ENCODE data around the gene TAF1B. TPM values are rescaled to one million over a fixed set of nuclear protein-coding genes. Genes with fewer than 3 reads are reported as not detected.

The TAF1B gene
- total RNA-seq, 2 donors from 2014 or later = 4.0 to 6.1 TPM

GRCh38 chr2:9807056-9807455, 36.2 kb upstream of the TAF1B start:
- Histone ChIP-seq H3K9me3 (no peaks in the 10 kb centered on the region), H3K36me3 (no peaks in the 10 kb centered on the region), H3K27ac (no peak overlapping the region), H3K4me3 (no peak overlapping the region), H3K27me3 (no peaks in the 10 kb centered on the region), H3K4me1 (peaks cover 0 to 13% of the 10 kb centered on the region in 2 donors)
- no peak for DNase-seq (ENCODE audit: low spot score)
- TF ChIP-seq, protein P1, sequence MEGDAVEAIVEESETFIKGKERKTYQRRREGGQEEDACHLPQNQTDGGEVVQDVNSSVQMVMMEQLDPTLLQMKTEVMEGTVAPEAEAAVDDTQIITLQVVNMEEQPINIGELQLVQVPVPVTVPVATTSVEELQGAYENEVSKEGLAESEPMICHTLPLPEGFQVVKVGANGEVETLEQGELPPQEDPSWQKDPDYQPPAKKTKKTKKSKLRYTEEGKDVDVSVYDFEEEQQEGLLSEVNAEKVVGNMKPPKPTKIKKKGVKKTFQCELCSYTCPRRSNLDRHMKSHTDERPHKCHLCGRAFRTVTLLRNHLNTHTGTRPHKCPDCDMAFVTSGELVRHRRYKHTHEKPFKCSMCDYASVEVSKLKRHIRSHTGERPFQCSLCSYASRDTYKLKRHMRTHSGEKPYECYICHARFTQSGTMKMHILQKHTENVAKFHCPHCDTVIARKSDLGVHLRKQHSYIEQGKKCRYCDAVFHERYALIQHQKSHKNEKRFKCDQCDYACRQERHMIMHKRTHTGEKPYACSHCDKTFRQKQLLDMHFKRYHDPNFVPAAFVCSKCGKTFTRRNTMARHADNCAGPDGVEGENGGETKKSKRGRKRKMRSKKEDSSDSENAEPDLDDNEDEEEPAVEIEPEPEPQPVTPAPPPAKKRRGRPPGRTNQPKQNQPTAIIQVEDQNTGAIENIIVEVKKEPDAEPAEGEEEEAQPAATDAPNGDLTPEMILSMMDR (IDR thresholded peaks at IDR 0.05) = no peak

DNA sequence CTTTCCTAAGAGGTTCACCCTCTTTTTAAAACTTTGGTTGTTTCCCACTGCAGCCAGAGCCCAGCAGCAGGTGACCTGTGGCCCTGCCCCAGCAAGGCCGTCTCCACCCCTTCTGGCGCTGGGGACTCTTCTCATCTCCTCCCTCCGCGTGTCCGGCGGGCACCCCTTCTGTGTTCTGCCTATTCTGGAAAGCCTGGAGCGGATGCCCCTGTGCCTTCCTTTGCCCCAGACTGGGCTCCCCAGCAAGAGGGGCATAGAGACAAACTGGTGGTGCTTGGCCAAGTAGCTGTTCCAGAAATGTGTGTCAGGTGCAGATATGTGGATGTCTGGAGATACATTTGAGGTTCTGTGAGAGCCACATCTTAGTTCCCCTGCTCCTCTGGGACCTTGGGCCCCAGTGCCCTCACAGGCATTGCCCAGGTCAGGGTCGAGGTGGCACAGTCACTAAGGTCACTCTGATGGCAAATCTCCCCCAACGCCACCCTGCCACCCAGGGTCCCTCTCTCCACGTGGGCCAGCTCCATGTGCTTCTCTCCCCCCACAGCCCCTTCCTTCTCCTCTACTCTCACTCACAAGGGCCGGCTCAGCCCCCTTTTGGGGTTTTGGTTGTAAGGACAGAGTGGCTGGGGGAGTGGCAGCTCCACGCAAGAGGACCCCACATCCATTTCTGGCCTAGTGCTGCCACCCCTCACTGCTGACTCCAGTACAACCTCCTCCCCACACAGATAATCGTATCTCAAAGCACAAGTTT, 35.5 kb upstream of the TAF1B start:
- H3K9me3 ChIP-seq = no peaks in the 10 kb centered on the region
- no peak for DNase-seq (ENCODE audit: low spot score)
- H3K27me3 ChIP-seq = no peaks in the 10 kb centered on the region
- no peak overlapping the region for H3K27ac ChIP-seq
- H3K4me1 ChIP-seq = peaks cover 0 to 6% of the 10 kb centered on the region in 2 donors
- H3K36me3 ChIP-seq = no peaks in the 10 kb centered on the region
- H3K4me3 ChIP-seq = no peak overlapping the region
- TF ChIP-seq, protein P1 (IDR thresholded peaks at IDR 0.05) = no peak

DNA sequence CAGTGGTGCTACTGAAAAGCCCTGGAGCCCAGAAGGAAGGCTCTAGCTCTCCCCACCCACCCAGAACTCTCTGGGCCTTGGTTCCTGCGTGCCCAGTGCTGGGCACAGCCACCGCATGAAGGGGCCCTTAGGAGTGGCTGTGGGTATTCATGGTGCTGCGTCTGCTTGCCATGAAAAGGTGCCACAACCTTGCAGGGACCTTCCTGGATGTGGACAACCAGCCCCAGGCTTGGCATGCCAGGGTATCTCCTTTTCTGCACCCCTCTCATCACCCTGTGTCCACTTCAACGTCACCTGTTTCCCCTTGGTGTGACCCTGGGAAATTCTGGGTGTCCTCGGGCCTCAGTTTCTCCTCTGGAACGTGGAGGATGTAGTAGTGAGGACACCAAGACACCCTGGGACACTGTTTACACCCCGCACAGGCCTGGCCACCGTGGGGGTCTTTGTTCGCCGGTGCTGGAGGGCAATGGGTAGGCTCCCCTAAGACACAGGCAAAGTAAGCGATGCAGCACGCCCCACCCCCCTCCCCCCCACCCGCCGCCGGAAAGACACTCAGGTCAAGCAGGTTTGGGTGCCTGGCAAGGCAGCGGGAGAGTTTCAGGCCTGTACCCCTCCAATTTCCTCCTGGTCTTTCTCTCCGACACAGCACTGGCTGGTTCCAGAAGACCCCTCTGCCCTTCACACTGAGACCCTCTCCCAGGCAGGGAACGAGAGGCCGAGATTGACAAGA, 34.8 kb upstream of the TAF1B start:
- Histone ChIP-seq H3K36me3 (no peaks in the 10 kb centered on the region), H3K27ac (no peak overlapping the region), H3K4me3 (no peak overlapping the region), H3K27me3 (no peaks in the 10 kb centered on the region), H3K9me3 (no peaks in the 10 kb centered on the region), H3K4me1 (peaks cover 0 to 7% of the 10 kb centered on the region in 2 donors)
- TF ChIP-seq, protein P1 (IDR thresholded peaks at IDR 0.05) = no peak
- DNase-seq (ENCODE audit: low spot score) = no peak

GRCh38 chr2:9809064-9809356, 34.3 kb upstream of the TAF1B start:
- H3K4me3 ChIP-seq = no peak overlapping the region
- H3K27ac ChIP-seq = no peak overlapping the region
- H3K36me3 ChIP-seq = no peaks in the 10 kb centered on the region
- TF ChIP-seq, protein P1 (IDR thresholded peaks at IDR 0.05) = no peak
- no peak for DNase-seq (ENCODE audit: low spot score)
- no peaks in the 10 kb centered on the region for H3K27me3 ChIP-seq
- peaks cover 0 to 12% of the 10 kb centered on the region in 2 donors for H3K4me1 ChIP-seq
- H3K9me3 ChIP-seq = no peaks in the 10 kb centered on the region

- no peaks in the 10 kb centered on the region for H3K27me3 ChIP-seq
- TF ChIP-seq, protein P1 (IDR thresholded peaks at IDR 0.05) = no peak
- no peak overlapping the region for H3K27ac ChIP-seq
- H3K4me3 ChIP-seq = no peak overlapping the region
- DNase-seq (ENCODE audit: low spot score) = no peak
- H3K36me3 ChIP-seq = no peaks in the 10 kb centered on the region
- peaks cover 0 to 18% of the 10 kb centered on the region in 2 donors for H3K4me1 ChIP-seq
- H3K9me3 ChIP-seq = no peaks in the 10 kb centered on the region
Measured at GRCh38 chr2:9809448-9810088, 33.7 kb upstream of the TAF1B start.

Data from right atrium auricular region (tissue), 2 donors.